Lung (tissue), 12 donors: ENCODE data around the gene PRR36. TPM values are rescaled to one million over a fixed set of nuclear protein-coding genes. Genes with fewer than 3 reads are reported as not detected.

Source experiments
- ATAC-seq: fragments of 200-7000 bp; cut with Tn5 transposase; one replicate; pipeline ENCODE4 v1.9.1; 2020; ENCODE audit warnings: moderate number of reproducible peaks; ENCODE audit not compliant: insufficient read depth, low FRiP score
- DNase-seq, 3 donors: peaks; one replicate each; pipeline ENCODE4 v3.0.0-alpha.2; 2013 to 2017
- H3K27ac ChIP-seq, 2 donors: one replicate each; pipeline ENCODE4 v1.5.1; 2013; ENCODE audit warnings: mild to moderate bottlenecking in 2 of 2, moderate library complexity in 2 of 2, control low read depth in 1 of 2, inconsistent platforms in 1 of 2, low read depth in 1 of 2, low read length in 1 of 2
- H3K27me3 ChIP-seq, 3 donors: one replicate each; pipeline ENCODE4 v1.5.1; 2013; ENCODE audit warnings: low read length in 2 of 3; ENCODE audit not compliant: control insufficient read depth in 3 of 3, insufficient read depth in 3 of 3
- H3K36me3 ChIP-seq, 4 donors: one replicate each; pipeline ENCODE4 v1.5.1; 2013; ENCODE audit warnings: low read length in 4 of 4, mild to moderate bottlenecking in 1 of 4, moderate library complexity in 1 of 4; ENCODE audit not compliant: control insufficient read depth in 4 of 4, insufficient read depth in 4 of 4
- H3K4me1 ChIP-seq, 5 donors: one replicate each; pipeline ENCODE4 v1.5.1; 2013; ENCODE audit warnings: low read length in 5 of 5, mild to moderate bottlenecking in 2 of 5, moderate library complexity in 1 of 5; ENCODE audit not compliant: control insufficient read depth in 5 of 5, insufficient read depth in 5 of 5
- H3K4me3 ChIP-seq: one replicate; pipeline ENCODE4 v1.5.1; 2013; ENCODE audit warnings: mild to moderate bottlenecking, control low read depth, moderate library complexity
- H3K9ac ChIP-seq, 2 donors: one replicate each; pipeline ENCODE4 v1.5.1; 2013; ENCODE audit warnings: low read length in 2 of 2, control low read depth in 1 of 2; ENCODE audit not compliant: insufficient read depth in 1 of 2
- H3K9me3 ChIP-seq, 4 donors: one replicate each; pipeline ENCODE4 v1.5.1; 2013; ENCODE audit warnings: low read length in 3 of 4, mild to moderate bottlenecking in 1 of 4, moderate library complexity in 1 of 4; ENCODE audit not compliant: control insufficient read depth in 4 of 4, insufficient read depth in 3 of 4
- WGBS, 2 donors: extraction: QIAGEN DNeasy Blood & Tissue Kit; methylation state at CpG; one replicate each; pipeline ENCODE4 v1.1.7; 2013; 5-methylcytosine and 5-hydroxymethylcytosine counted together
- polyA plus RNA-seq, 2 donors: library from polyadenylated mRNA; stranded (reverse); fragments of 200-250 nt; gene quantifications; one replicate each; pipeline ENCODE4 v1.2.1, GENCODE V29; 2013
- total RNA-seq, 2 donors: library from RNA; depleted of rRNA in 1 of 2; stranded (reverse); fragments of >200 nt in 1 of 2; gene quantifications; one replicate each; pipeline ENCODE4 v1.2.1, GENCODE V29; 2014 to 2021
- TF ChIP-seq, protein P1 (sequence below): IDR thresholded peaks from 2 replicates; pipeline ENCODE4 v1.5.1; 2012; ENCODE audit warnings: mild to moderate bottlenecking; ENCODE audit errors: control extremely low read depth, extremely low read depth
- donor health status: control.
- donor health status: control.
- donor health status: Bipolar disorder and iron deficiency.
- donor health status: healthy.
- donor health status: DM: yes; HTN: yes; CAD: no.

The PRR36 gene
- total and polyA plus RNA-seq, 4 donors: 0.30 to 3.4 (median 1.1) TPM

DNA sequence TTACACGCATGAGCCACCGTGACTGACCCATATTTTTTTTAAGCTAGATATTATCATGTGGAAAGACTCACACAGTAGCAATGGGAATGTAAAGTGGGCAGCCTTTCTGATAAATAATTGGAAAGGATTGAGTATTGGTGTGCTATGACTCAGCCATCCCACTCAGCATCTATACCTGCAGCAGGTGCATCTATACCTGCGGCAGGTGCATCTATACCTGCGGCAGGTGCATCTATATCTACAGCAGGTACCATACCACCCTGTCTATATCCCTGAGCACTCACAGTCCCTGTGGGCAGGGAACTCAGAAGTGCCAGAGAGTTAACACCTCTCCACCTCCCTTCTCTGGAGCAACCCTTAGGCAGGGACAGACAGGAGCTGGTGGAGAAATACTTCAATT lies 8.9 kb upstream of the PRR36 start:
- no peak overlapping the region for H3K4me3 ChIP-seq
- H3K27ac ChIP-seq: no peak overlapping the region
- H3K27me3 ChIP-seq: no peaks in the 10 kb centered on the region
- H3K9ac ChIP-seq: no peak overlapping the region
- 83 to 90% methylated on average over 4 of the region's 4 CpGs for WGBS, 2 donors
- H3K36me3 ChIP-seq: no peaks in the 10 kb centered on the region
- TF ChIP-seq, protein P1, sequence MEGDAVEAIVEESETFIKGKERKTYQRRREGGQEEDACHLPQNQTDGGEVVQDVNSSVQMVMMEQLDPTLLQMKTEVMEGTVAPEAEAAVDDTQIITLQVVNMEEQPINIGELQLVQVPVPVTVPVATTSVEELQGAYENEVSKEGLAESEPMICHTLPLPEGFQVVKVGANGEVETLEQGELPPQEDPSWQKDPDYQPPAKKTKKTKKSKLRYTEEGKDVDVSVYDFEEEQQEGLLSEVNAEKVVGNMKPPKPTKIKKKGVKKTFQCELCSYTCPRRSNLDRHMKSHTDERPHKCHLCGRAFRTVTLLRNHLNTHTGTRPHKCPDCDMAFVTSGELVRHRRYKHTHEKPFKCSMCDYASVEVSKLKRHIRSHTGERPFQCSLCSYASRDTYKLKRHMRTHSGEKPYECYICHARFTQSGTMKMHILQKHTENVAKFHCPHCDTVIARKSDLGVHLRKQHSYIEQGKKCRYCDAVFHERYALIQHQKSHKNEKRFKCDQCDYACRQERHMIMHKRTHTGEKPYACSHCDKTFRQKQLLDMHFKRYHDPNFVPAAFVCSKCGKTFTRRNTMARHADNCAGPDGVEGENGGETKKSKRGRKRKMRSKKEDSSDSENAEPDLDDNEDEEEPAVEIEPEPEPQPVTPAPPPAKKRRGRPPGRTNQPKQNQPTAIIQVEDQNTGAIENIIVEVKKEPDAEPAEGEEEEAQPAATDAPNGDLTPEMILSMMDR: no peak
- DNase-seq: no peak
- H3K4me1 ChIP-seq: no peaks in the 10 kb centered on the region
- H3K9me3 ChIP-seq: peaks cover 0 to 2% (median 0%) of the 10 kb centered on the region in 4 donors
- no peak for ATAC-seq

DNA sequence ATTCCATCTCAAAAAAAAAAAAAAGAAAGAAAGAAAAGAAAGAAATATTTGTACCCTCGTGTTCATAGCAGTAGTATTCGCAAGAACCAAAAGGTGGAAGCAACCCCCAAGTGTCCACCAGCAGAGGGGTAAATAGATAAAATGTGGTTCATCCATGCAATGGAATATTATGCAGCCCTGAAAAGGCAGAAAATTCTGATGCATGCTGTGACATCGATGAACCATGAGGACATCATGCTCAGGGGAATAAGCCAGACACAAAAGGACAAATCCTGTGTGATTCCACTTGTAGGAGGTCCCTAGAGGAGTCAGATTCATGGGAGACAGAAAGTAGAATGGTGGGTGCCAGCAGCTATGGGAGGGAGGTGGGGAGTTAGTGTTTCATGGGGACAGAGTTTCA lies 7.7 kb upstream of the PRR36 start:
- Histone ChIP-seq H3K9ac (no peak overlapping the region), H3K4me3 (no peak overlapping the region), H3K36me3 (no peaks in the 10 kb centered on the region), H3K4me1 (no peaks in the 10 kb centered on the region), H3K9me3 (peaks cover 0 to 2% (median 0%) of the 10 kb centered on the region in 4 donors), H3K27me3 (no peaks in the 10 kb centered on the region), H3K27ac (no peak overlapping the region)
- WGBS, 2 donors: 91 to 94% methylated on average over 3 of the region's 3 CpGs
- TF ChIP-seq, protein P1: no peak
- no peak for ATAC-seq
- DNase-seq: no peak

DNA sequence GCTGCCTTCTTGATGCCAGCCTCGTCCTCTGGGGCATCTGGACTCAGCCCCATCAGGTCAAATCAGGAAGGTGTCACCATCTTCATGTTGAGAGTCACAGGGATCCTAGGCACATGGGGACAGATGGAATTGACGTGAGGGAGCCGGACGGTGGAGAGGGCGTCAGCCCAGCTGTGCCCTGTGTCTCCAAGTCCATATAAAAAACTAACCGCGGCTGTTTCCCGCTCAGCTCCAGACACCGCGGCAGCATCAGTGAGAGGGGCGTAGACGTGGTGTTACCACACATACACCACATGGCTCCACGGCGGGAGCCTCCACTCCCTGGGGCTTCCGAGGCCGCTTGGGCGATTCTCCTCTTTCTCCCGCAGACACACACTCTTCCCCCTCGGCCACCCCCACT lies 5.6 kb upstream of the PRR36 start:
- ATAC-seq (no peak), DNase-seq (no peak)
- Histone ChIP-seq H3K4me1 (no peaks in the 10 kb centered on the region), H3K4me3 (no peak overlapping the region), H3K9me3 (peaks cover 0 to 2% (median 0%) of the 10 kb centered on the region in 4 donors), H3K27me3 (peaks cover 0 to 2% (median 2%) of the 10 kb centered on the region in 3 donors), H3K36me3 (no peaks in the 10 kb centered on the region), H3K9ac (no peak overlapping the region), H3K27ac (no peak overlapping the region)
- TF ChIP-seq, protein P1: no peak
- 86 to 92% methylated on average over 19 of the region's 19 CpGs for WGBS, 2 donors

GRCh38 chr19:7879111-7879807 lies 5.1 kb upstream of the PRR36 start:
- WGBS, 2 donors: 79 to 86% methylated on average over 18 of the region's 18 CpGs
- TF ChIP-seq, protein P1: no peak

More at GRCh38 chr19:7879111-7879807, 5.1 kb upstream of the PRR36 start:
- Histone ChIP-seq H3K4me3 (no peak overlapping the region), H3K4me1 (peaks cover 0 to 4% (median 0%) of the 10 kb centered on the region in 5 donors), H3K27ac (no peak overlapping the region), H3K36me3 (no peaks in the 10 kb centered on the region), H3K9ac (no peak overlapping the region), H3K27me3 (peaks cover 0 to 6% (median 5%) of the 10 kb centered on the region in 3 donors), H3K9me3 (peaks cover 0 to 2% (median 0%) of the 10 kb centered on the region in 4 donors)
- ATAC-seq (no peak), DNase-seq (no peak)
